Right lobe of liver (tissue), 6 donors: ENCODE results near the gene BHLHE40. TPM values are rescaled to one million over a fixed set of nuclear protein-coding genes. Genes with fewer than 3 reads are reported as not detected.
A peak's percentile ranks its signal among the peaks of the same experiment; 100 is the strongest.

Source experiments
- ATAC-seq, 4 donors: fragments of 200-7000 bp; cut with Tn5 transposase; one replicate each; pipeline ENCODE4 v1.9.1; 2020; ENCODE audit warnings: mild to moderate bottlenecking in 4 of 4, moderate library complexity in 4 of 4
- DNase-seq, 3 donors: peaks; one replicate each; pipeline ENCODE4 v3.0.0-alpha.2; 2020
- H3K27ac ChIP-seq, 3 donors: fragments of 200-600 bp; one replicate each; pipeline ENCODE4 v1.8.0; 2022
- H3K27me3 ChIP-seq, 2 donors: fragments of 200-600 bp; one replicate each; pipeline ENCODE4 v1.8.0; 2022
- H3K36me3 ChIP-seq, 4 donors: fragments of 200-600 bp; sonication (generic) in 1 of 4; one replicate each; pipeline versions ENCODE4 v1.5.1 to v1.8.0; 2017 to 2022; ENCODE audit warnings: control low read depth in 1 of 4
- H3K4me1 ChIP-seq, 4 donors: fragments of 200-600 bp; sonication (generic) in 1 of 4; one replicate each; pipeline versions ENCODE4 v1.5.1 to v1.8.0; 2017 to 2022; ENCODE audit warnings: control low read depth in 1 of 4
- H3K4me3 ChIP-seq, 3 donors: fragments of 200-600 bp; one replicate each; pipeline ENCODE4 v1.8.0; 2022
- H3K9me3 ChIP-seq, 4 donors: fragments of 200-600 bp; sonication (generic) in 1 of 4; one replicate each; pipeline versions ENCODE4 v1.5.1 to v1.8.0; 2017 to 2022; ENCODE audit warnings: control low read depth in 1 of 4
- POLR2A ChIP-seq: fragments of 450-650 bp; IDR thresholded peaks from one replicate; pipeline ENCODE4 v1.6.1; 2017; ENCODE audit warnings: antibody characterized with exemption, mild to moderate bottlenecking
- WGBS: methylation state at CpG from one replicate; pipeline ENCODE4 v1.1.6; 2018; ENCODE audit warnings: low coverage, low lambda C conversion rate; ENCODE audit not compliant: insufficient coverage; ENCODE audit errors: missing lambda C conversion rate; 5-methylcytosine and 5-hydroxymethylcytosine counted together
- intact Hi-C, 2 donors: fragments of 100-400 bp; cut with DNase I; formaldehyde crosslinking; loops; one replicate each; pipeline versions ENCODE4 v1.11.2 to v1.14.1; 2022
- total RNA-seq, 6 experiments: library from RNA; depleted of rRNA in 2 of 6; stranded (reverse); fragments of >200 nt in 2 of 6; fragmentation: NEBNext Ultra II Directional in 3 of 6; extraction: Animal tissue kit (Norgen Biotek cat#: 25700) in 3 of 6; gene quantifications; one replicate each; pipeline versions ENCODE4 v1.1.0 to v1.2.4, GENCODE V29; 2016 to 2023
- TF ChIP-seq, protein P1 (sequence below), 4 donors: fragments of 200-600 bp in 3 of 4; fragments of 450-650 bp in 1 of 4; IDR thresholded peaks; one replicate each; pipeline versions ENCODE4 v1.5.1 to v1.8.0; 2016 to 2022; ENCODE audit warnings: antibody characterized with exemption in 4 of 4, mild to moderate bottlenecking in 2 of 4
- donor health status: DM: no; HTN: yes; CAD: no.
- donor health status: DM: no; HTN: no; CAD: no.
- donor health status: DM: no; HTN: no; CAD: no.
- donor health status: DM: no; HTN: yes; CAD: no.
- donor health status: DM: no; HTN: yes; CAD: no.

Gene BHLHE40
- total RNA-seq, 6 experiments from 2014 or later = 19.0 to 170 (median 57.7) TPM

DNA sequence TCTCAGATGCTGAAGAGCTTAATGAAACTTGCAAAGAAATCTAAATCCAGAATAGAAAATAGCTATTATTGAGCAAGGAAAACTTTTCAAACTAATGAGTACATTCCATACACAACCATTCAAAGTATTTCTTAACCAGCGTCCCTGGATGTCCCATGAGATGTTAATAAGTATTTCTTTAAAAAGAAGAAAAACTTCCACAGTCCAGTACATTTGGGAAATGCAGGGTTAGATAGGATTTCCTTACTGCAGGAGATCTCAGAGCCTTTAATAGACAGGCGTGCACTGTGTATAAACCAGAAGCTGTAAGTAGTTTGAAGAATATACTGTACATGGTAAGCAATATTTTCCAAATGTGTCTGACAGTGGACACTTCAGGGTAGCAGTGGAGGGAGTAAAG, 29.6 kb upstream of the BHLHE40 start:
- Histone ChIP-seq H3K27ac (no peak overlapping the region), H3K27me3 (no peaks in the 10 kb centered on the region), H3K36me3 (no peaks in the 10 kb centered on the region), H3K9me3 (no peaks in the 10 kb centered on the region), H3K4me1 (no peaks in the 10 kb centered on the region), H3K4me3 (no peak overlapping the region)
- TF ChIP-seq, protein P1, sequence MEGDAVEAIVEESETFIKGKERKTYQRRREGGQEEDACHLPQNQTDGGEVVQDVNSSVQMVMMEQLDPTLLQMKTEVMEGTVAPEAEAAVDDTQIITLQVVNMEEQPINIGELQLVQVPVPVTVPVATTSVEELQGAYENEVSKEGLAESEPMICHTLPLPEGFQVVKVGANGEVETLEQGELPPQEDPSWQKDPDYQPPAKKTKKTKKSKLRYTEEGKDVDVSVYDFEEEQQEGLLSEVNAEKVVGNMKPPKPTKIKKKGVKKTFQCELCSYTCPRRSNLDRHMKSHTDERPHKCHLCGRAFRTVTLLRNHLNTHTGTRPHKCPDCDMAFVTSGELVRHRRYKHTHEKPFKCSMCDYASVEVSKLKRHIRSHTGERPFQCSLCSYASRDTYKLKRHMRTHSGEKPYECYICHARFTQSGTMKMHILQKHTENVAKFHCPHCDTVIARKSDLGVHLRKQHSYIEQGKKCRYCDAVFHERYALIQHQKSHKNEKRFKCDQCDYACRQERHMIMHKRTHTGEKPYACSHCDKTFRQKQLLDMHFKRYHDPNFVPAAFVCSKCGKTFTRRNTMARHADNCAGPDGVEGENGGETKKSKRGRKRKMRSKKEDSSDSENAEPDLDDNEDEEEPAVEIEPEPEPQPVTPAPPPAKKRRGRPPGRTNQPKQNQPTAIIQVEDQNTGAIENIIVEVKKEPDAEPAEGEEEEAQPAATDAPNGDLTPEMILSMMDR (IDR thresholded peaks at IDR 0.05) = no peak
- TF ChIP-seq POLR2A = no peak
- no peak for DNase-seq
- WGBS = 76% methylated on average over 2 of the region's 2 CpGs
- intact Hi-C loops = no loop called here
- ATAC-seq = no peak

GRCh38 chr3:4950351-4950784, 28.9 kb upstream of the BHLHE40 start:
- no peak overlapping the region for H3K4me3 ChIP-seq
- no peaks in the 10 kb centered on the region for H3K36me3 ChIP-seq
- H3K27ac ChIP-seq = no peak overlapping the region
- H3K9me3 ChIP-seq = no peaks in the 10 kb centered on the region
- no peaks in the 10 kb centered on the region for H3K4me1 ChIP-seq
- no peak for TF ChIP-seq POLR2A
- TF ChIP-seq, protein P1 (IDR thresholded peaks at IDR 0.05) = no peak
- H3K27me3 ChIP-seq = no peaks in the 10 kb centered on the region
- DNase-seq (no peak), ATAC-seq (peak in 2 of 4 donors; percentile 21 to 28)
- intact Hi-C loops = no loop called here
- WGBS = 64% methylated on average over 4 of the region's 4 CpGs

DNA sequence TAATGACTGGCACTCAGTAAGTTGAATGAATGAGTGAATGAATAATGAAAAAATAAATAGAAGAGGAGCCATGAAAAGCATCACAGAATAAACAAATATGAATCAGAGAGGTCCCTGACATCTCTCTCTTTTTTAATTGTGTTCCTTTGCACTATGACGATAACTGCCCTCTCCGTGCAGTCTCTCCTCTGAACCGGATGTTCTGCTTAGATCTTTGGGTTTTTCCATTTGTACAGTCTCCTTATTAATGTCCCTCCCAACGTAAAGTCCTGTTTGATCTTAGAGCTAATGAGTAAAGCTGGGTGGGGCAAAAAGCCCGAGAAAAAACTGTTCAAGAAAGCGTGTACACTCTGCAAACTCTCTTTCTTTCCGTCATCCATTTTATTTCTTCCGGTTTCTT, 28.3 kb upstream of the BHLHE40 start:
- H3K4me1 ChIP-seq = no peaks in the 10 kb centered on the region
- 82% methylated on average over 8 of the region's 8 CpGs for WGBS
- no peak for TF ChIP-seq POLR2A
- TF ChIP-seq, protein P1 (IDR thresholded peaks at IDR 0.05) = no peak
- no peaks in the 10 kb centered on the region for H3K36me3 ChIP-seq
- DNase-seq (no peak), ATAC-seq (no peak)
- H3K27me3 ChIP-seq = no peaks in the 10 kb centered on the region
- no peak overlapping the region for H3K4me3 ChIP-seq
- no peak overlapping the region for H3K27ac ChIP-seq
- intact Hi-C loops = no loop called here
- no peaks in the 10 kb centered on the region for H3K9me3 ChIP-seq

DNA sequence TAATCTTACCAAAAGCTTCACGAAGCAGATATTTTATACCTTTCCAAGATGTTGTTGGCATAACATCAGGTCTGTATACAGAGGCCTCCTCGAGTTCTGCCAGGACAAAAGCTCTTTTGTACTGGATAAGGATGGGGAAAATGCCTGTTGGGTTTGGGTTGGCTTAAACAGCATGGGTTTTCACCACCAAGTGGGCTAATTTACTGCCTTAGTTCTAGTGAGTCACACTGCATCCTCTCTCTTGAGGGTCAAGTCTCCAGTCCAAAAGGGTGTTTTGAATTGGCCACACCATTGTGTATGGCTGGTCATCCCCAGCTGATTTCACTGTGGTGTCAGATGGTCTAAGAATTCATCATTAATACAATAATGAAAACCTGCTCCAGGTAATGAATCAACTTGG, 26.1 kb upstream of the BHLHE40 start:
- ATAC-seq = no peak

More for the DNA sequence above, 26.1 kb upstream of the BHLHE40 start:
- no peak overlapping the region for H3K4me3 ChIP-seq
- no peak overlapping the region for H3K27ac ChIP-seq
- intact Hi-C loops = no loop called here
- no peaks in the 10 kb centered on the region for H3K9me3 ChIP-seq
- H3K36me3 ChIP-seq = no peaks in the 10 kb centered on the region
- DNase-seq = no peak
- TF ChIP-seq, protein P1 (IDR thresholded peaks at IDR 0.05) = no peak
- TF ChIP-seq POLR2A = no peak
- H3K27me3 ChIP-seq = no peaks in the 10 kb centered on the region
- H3K4me1 ChIP-seq = no peaks in the 10 kb centered on the region
- 60% methylated on average over 2 of the region's 2 CpGs for WGBS
